HCT116 (cell line): Measurements from ENCODE around the gene RSPO4. TPM values are rescaled to one million over a fixed set of nuclear protein-coding genes. Genes with fewer than 3 reads are reported as not detected.

Experiments used
- ATAC-seq: fragments of 200-7000 bp; cut with Tn5 transposase; 2 replicates; pipeline ENCODE4 v1.9.1; 2020; ENCODE audit warnings: mild to moderate bottlenecking, moderate library complexity
- BruUV-seq: library from RNA; stranded (reverse); fragments of 400-500 nt; replicated peaks from 2 replicates; lab custom pipeline; 2021; lab: Mats Ljungman, UMichigan
- CTCF ChIA-PET: fragments of 300-600 bp; sonication (Branson Sonifier 250); formaldehyde crosslinking; loops from one replicate; lab custom pipeline; 2021; ENCODE audit warnings: antibody characterized with exemption; lab: Charles Lee
- POLR2A ChIA-PET: fragments of 300-600, 350-600 bp; sonication (Branson Sonifier 250); formaldehyde crosslinking; loops from one replicate; lab custom pipeline; 2021; ENCODE audit warnings: antibody characterized with exemption; lab: Charles Lee
- RAD21 ChIA-PET, 2 experiments: fragments of 300-600 bp; sonication (Branson Sonifier 250); formaldehyde crosslinking; loops; one replicate each; lab custom pipeline; 2023; ENCODE audit warnings: low total read pairs in 2 of 2; ENCODE audit not compliant: uncharacterized antibody in 2 of 2, unreplicated experiment in 2 of 2, low non-redundant PET in 1 of 2; lab: Charles Lee
- DNase-seq: peaks from one replicate; pipeline ENCODE4 v3.0.0-alpha.2; 2010; ENCODE audit warnings: low read depth, low spot score
- H2AFZ ChIP-seq: fragments of 200-600 bp; shearing (Covaris generic), sonication (generic); 2 replicates; pipeline ENCODE4 v1.6.1; 2017; ENCODE audit warnings: low read depth, mixed run types, mixed read lengths, antibody characterized with exemption, low read length; ENCODE audit not compliant: poor library complexity, severe bottlenecking
- H3K27ac ChIP-seq: 2 replicates; pipeline ENCODE4 v1.5.1; 2012; ENCODE audit warnings: low read depth, low read length
- H3K27me3 ChIP-seq: fragments of 200-600 bp; sonication (generic); 2 replicates; pipeline ENCODE4 v1.6.1; 2016; ENCODE audit warnings: mixed run types, low read length, mixed read lengths; ENCODE audit not compliant: insufficient read depth
- H3K36me3 ChIP-seq, 2 experiments: fragments of 200-500 bp in 1 of 2; fragments of 200-600 bp in 1 of 2; sonication (Bioruptor generic) in 1 of 2; sonication (generic) in 1 of 2; 2 replicates each; pipeline versions ENCODE4 v1.5.1 to v1.6.1; 2014 to 2016; ENCODE audit warnings: low read length in 2 of 2, inconsistent platforms in 1 of 2, mixed read lengths in 1 of 2, mixed run types in 1 of 2; ENCODE audit not compliant: insufficient read depth in 2 of 2, control insufficient read depth in 1 of 2
- H3K4me1 ChIP-seq, 2 experiments: fragments of 200-600 bp in 1 of 2; sonication (generic) in 1 of 2; 2 replicates each; pipeline versions ENCODE4 v1.5.1 to v1.6.1; 2012 to 2017; ENCODE audit warnings: low read length in 2 of 2, inconsistent platforms in 1 of 2, mild to moderate bottlenecking in 1 of 2, mixed read lengths in 1 of 2, mixed run types in 1 of 2, moderate library complexity in 1 of 2; ENCODE audit not compliant: insufficient read depth in 2 of 2, control insufficient read depth in 1 of 2
- H3K4me2 ChIP-seq: fragments of 200-600 bp; sonication (generic); 2 replicates; pipeline ENCODE4 v1.6.1; 2017; ENCODE audit warnings: mixed run types, low read length, mixed read lengths
- H3K4me3 ChIP-seq, 2 experiments: fragments of 200-600 bp in 1 of 2; sonication (generic) in 1 of 2; replicated peaks in 1 of 2; 2 replicates each; pipeline ENCODE4 v1.5.1; 2011 to 2016; ENCODE audit warnings: low read length in 2 of 2, control low read depth in 1 of 2, low read depth in 1 of 2, mild to moderate bottlenecking in 1 of 2, mixed read lengths in 1 of 2, mixed run types in 1 of 2
- H3K79me2 ChIP-seq: fragments of 200-600 bp; sonication (generic); 2 replicates; pipeline ENCODE4 v1.6.1; 2017; ENCODE audit warnings: mild to moderate bottlenecking, mixed run types, low read length, moderate library complexity, mixed read lengths; ENCODE audit not compliant: insufficient read depth
- H3K9ac ChIP-seq: fragments of 200-600 bp; sonication (generic); 2 replicates; pipeline ENCODE4 v1.6.1; 2016; ENCODE audit warnings: low read length, mixed read lengths
- H3K9me2 ChIP-seq: fragments of 200-600 bp; sonication (generic), shearing (Covaris generic); 2 replicates; pipeline ENCODE4 v1.6.1; 2017; ENCODE audit warnings: mixed run types, mild to moderate bottlenecking, moderate library complexity; ENCODE audit not compliant: insufficient read depth
- H3K9me3 ChIP-seq, 2 experiments: fragments of 200-500 bp in 1 of 2; fragments of 200-600 bp in 1 of 2; sonication (Bioruptor generic) in 1 of 2; sonication (generic) in 1 of 2; 2 replicates each; pipeline ENCODE4 v1.6.1; 2014 to 2017; ENCODE audit warnings: low read length in 2 of 2, mixed read lengths in 2 of 2, inconsistent platforms in 1 of 2, low read depth in 1 of 2, mild to moderate bottlenecking in 1 of 2, mixed run types in 1 of 2, moderate library complexity in 1 of 2; ENCODE audit not compliant: control insufficient read depth in 1 of 2, insufficient read depth in 1 of 2
- H4K20me1 ChIP-seq: fragments of 200-600 bp; sonication (generic), shearing (Covaris generic); 2 replicates; pipeline ENCODE4 v1.6.1; 2017; ENCODE audit warnings: mixed run types, mild to moderate bottlenecking, moderate library complexity; ENCODE audit not compliant: insufficient read depth
- ATF3 ChIP-seq: IDR thresholded peaks from 2 replicates; pipeline ENCODE4 v1.6.1; 2012
- CEBPB ChIP-seq: IDR thresholded peaks from 2 replicates; pipeline ENCODE4 v1.6.1; 2012; ENCODE audit warnings: low read depth
- CTCF ChIP-seq, 3 experiments: fragments of 200-600 bp in 1 of 3; sonication (generic) in 1 of 3; IDR thresholded peaks in 2 of 3; conservative IDR thresholded peaks in 1 of 3; 2 replicates each; pipeline ENCODE4 v1.5.1; 2012 to 2017; ENCODE audit warnings: low read depth in 2 of 3, low read length in 2 of 3, antibody characterized with exemption in 1 of 3, borderline replicate concordance in 1 of 3, control low read depth in 1 of 3, mild to moderate bottlenecking in 1 of 3, mixed read lengths in 1 of 3, mixed run types in 1 of 3, moderate library complexity in 1 of 3; ENCODE audit not compliant: insufficient read depth in 1 of 3
- EGR1 ChIP-seq: IDR thresholded peaks from 2 replicates; pipeline ENCODE4 v1.6.1; 2012; ENCODE audit warnings: low read depth
- EZH2 ChIP-seq: fragments of 200-600 bp; sonication (generic); IDR thresholded peaks from 2 replicates; pipeline ENCODE4 v1.6.1; 2017; ENCODE audit warnings: antibody characterized with exemption, mixed run types
- EZH2phosphoT487 ChIP-seq: fragments of 200-600 bp; IDR thresholded peaks from 2 replicates; pipeline ENCODE4 v1.6.1; 2018; ENCODE audit warnings: antibody characterized with exemption, borderline replicate concordance
- MAX ChIP-seq: IDR thresholded peaks from 2 replicates; pipeline ENCODE4 v1.6.1; 2012
- POLR2A ChIP-seq: IDR thresholded peaks from 2 replicates; pipeline ENCODE4 v1.7.0; 2011; ENCODE audit warnings: borderline replicate concordance; ENCODE audit not compliant: insufficient read depth, insufficient read length; ENCODE audit errors: extremely low read depth
- RAD21 ChIP-seq: IDR thresholded peaks from 2 replicates; pipeline ENCODE4 v1.6.1; 2012; ENCODE audit warnings: low read depth, mild to moderate bottlenecking
- SP1 ChIP-seq: IDR thresholded peaks from 2 replicates; pipeline ENCODE4 v1.6.1; 2012; ENCODE audit warnings: low read depth
- SRF ChIP-seq: IDR thresholded peaks from 2 replicates; pipeline ENCODE4 v1.6.1; 2012; ENCODE audit warnings: low read depth
- TCF7L2 ChIP-seq: IDR thresholded peaks from 2 replicates; pipeline ENCODE4 v1.7.0; 2011; ENCODE audit warnings: borderline replicate concordance, inconsistent platforms; ENCODE audit not compliant: insufficient read depth, insufficient read length; ENCODE audit errors: extremely low read depth
- YY1 ChIP-seq: IDR thresholded peaks from 2 replicates; pipeline ENCODE4 v1.6.1; 2011; ENCODE audit warnings: low read length, low read depth, moderate library complexity, mild to moderate bottlenecking; ENCODE audit not compliant: insufficient replicate concordance; ENCODE audit errors: extremely low read depth
- ZBTB33 ChIP-seq: IDR thresholded peaks from 2 replicates; pipeline ENCODE4 v1.6.1; 2011; ENCODE audit warnings: mild to moderate bottlenecking, low read length, moderate library complexity; ENCODE audit not compliant: insufficient replicate concordance; ENCODE audit errors: extremely low read depth
- ZFX ChIP-seq: fragments of 450-650 bp; IDR thresholded peaks from 2 replicates; pipeline ENCODE4 v1.6.1; 2017
- intact Hi-C: fragments of 100-400 bp; cut with micrococcal nuclease; formaldehyde crosslinking; loops from 2 replicates; pipeline ENCODE4 v1.10.0; 2022
- total RNA-seq: library from RNA; stranded (reverse); gene quantifications from one replicate; pipeline ENCODE4 v1.2.1, GENCODE V29; 2021; ENCODE audit not compliant: unreplicated experiment

Gene RSPO4
- total RNA-seq, 1 experiment from 2014 or later: 0.84 TPM

- Histone ChIP-seq H3K79me2 (no peaks in the 10 kb centered on the region), H2AFZ (no peak overlapping the region), H4K20me1 (no peaks in the 10 kb centered on the region), H3K9ac (no peak overlapping the region), H3K4me3 (no peak overlapping the region), H3K27me3 (no peaks in the 10 kb centered on the region), H3K9me3 (no peaks in the 10 kb centered on the region), H3K36me3 (no peaks in the 10 kb centered on the region), H3K27ac (no peak overlapping the region), H3K4me1 (peaks cover 0 to 9% of the 10 kb centered on the region in 2 experiments; a peak in 3 of 4 replicates), H3K4me2 (no peak overlapping the region), H3K9me2 (no peaks in the 10 kb centered on the region)
- CTCF ChIA-PET: no interaction called here
- BruUV-seq: no TSS peak
- intact Hi-C loops: no loop called here
- POLR2A ChIA-PET: no interaction called here
- DNase-seq (no peak), ATAC-seq (no peak)
- TF ChIP-seq EZH2phosphoT487 (no peak), EGR1 (no peak), CTCF (IDR thresholded peaks at IDR 0.05 in 2 of 3, conservative IDR thresholded peaks at IDR 0.05 in 1 of 3; ENCODE audit: borderline replicate concordance in 1 of 3, insufficient read depth in 1 of 3, low read depth in 2 of 3, low read length in 2 of 3) (no peak), ATF3 (no peak), SP1 (no peak), RAD21 (no peak), SRF (no peak)
- RAD21 ChIA-PET: no interaction called here
These were observed 11.7 kb downstream of the RSPO4 start for GRCh38 chr20:990293-990959.

- RAD21 ChIA-PET: no interaction called here
- Histone ChIP-seq H3K9ac (no peak overlapping the region), H3K9me2 (no peaks in the 10 kb centered on the region), H3K4me3 (no peak overlapping the region), H3K9me3 (no peaks in the 10 kb centered on the region), H3K27me3 (no peaks in the 10 kb centered on the region), H3K4me2 (no peak overlapping the region), H3K4me1 (peaks cover 0 to 9% of the 10 kb centered on the region in 2 experiments; a peak in 3 of 4 replicates), H4K20me1 (no peaks in the 10 kb centered on the region), H3K27ac (no peak overlapping the region), H3K79me2 (no peaks in the 10 kb centered on the region), H2AFZ (no peak overlapping the region), H3K36me3 (no peaks in the 10 kb centered on the region)
- intact Hi-C loops: no loop called here
- no TSS peak for BruUV-seq
- CTCF ChIA-PET: no interaction called here
- POLR2A ChIA-PET: no interaction called here
- DNase-seq (no peak), ATAC-seq (no peak)
- TF ChIP-seq EGR1 (no peak), ZFX (no peak), SP1 (no peak), SRF (no peak), ZBTB33 (no peak), ATF3 (no peak), RAD21 (no peak), MAX (no peak), YY1 (no peak), EZH2 (no peak), CEBPB (no peak), TCF7L2 (no peak), POLR2A (no peak)
These were observed 13.8 kb downstream of the RSPO4 start for GRCh38 chr20:988272-988671.
